Liver (tissue), 9 donors: ENCODE data around the gene RHPN2. TPM values are rescaled to one million over a fixed set of nuclear protein-coding genes. Genes with fewer than 3 reads are reported as not detected.

Experiments
- DNase-seq: peaks from one replicate; pipeline ENCODE4 v3.0.0-alpha.2; 2017; ENCODE audit warnings: low spot score
- H3K27ac ChIP-seq, 2 donors: one replicate each; pipeline ENCODE4 v1.7.0; 2013; ENCODE audit warnings: inconsistent platforms in 2 of 2, low read length in 2 of 2, control low read depth in 1 of 2, low read depth in 1 of 2, mild to moderate bottlenecking in 1 of 2
- H3K27me3 ChIP-seq, 4 donors: one replicate each; pipeline versions ENCODE4 v1.6.1 to v1.7.0; 2013; ENCODE audit warnings: low read length in 3 of 4, inconsistent platforms in 1 of 4, mild to moderate bottlenecking in 1 of 4, moderate library complexity in 1 of 4; ENCODE audit not compliant: control insufficient read depth in 4 of 4, insufficient read depth in 4 of 4
- H3K36me3 ChIP-seq, 4 donors: one replicate each; pipeline versions ENCODE4 v1.6.1 to v1.7.0; 2013; ENCODE audit warnings: low read length in 3 of 4, mild to moderate bottlenecking in 3 of 4, low read depth in 1 of 4, moderate library complexity in 1 of 4; ENCODE audit not compliant: control insufficient read depth in 4 of 4, insufficient read depth in 3 of 4
- H3K4me1 ChIP-seq, 4 donors: one replicate each; pipeline versions ENCODE4 v1.6.1 to v1.7.0; 2013; ENCODE audit warnings: low read length in 3 of 4, mild to moderate bottlenecking in 3 of 4, moderate library complexity in 1 of 4; ENCODE audit not compliant: control insufficient read depth in 4 of 4, insufficient read depth in 4 of 4
- H3K4me3 ChIP-seq, 3 donors: one replicate each; pipeline versions ENCODE4 v1.6.1 to v1.7.0; 2013; ENCODE audit warnings: low read length in 3 of 3, control low read depth in 1 of 3, low read depth in 1 of 3, mild to moderate bottlenecking in 1 of 3
- H3K9ac ChIP-seq, 2 donors: one replicate each; pipeline ENCODE4 v1.7.0; 2013; ENCODE audit warnings: low read length in 2 of 2, mild to moderate bottlenecking in 2 of 2, moderate library complexity in 2 of 2, control low read depth in 1 of 2, low read depth in 1 of 2
- H3K9me3 ChIP-seq, 4 donors: one replicate each; pipeline versions ENCODE4 v1.6.1 to v1.7.0; 2013; ENCODE audit warnings: low read length in 3 of 4; ENCODE audit not compliant: control insufficient read depth in 4 of 4
- EGR1 ChIP-seq, 2 donors: IDR thresholded peaks; 2 replicates each; pipeline ENCODE4 v1.6.1; 2016 to 2018; ENCODE audit warnings: antibody characterized with exemption in 2 of 2, low read depth in 2 of 2
- FOXA1 ChIP-seq: IDR thresholded peaks from 2 replicates; pipeline ENCODE4 v1.6.1; 2016; ENCODE audit warnings: antibody characterized with exemption
- FOXA2 ChIP-seq: IDR thresholded peaks from 2 replicates; pipeline ENCODE4 v1.6.1; 2016; ENCODE audit warnings: antibody characterized with exemption
- GABPA ChIP-seq, 2 donors: IDR thresholded peaks in 1 of 2; conservative IDR thresholded peaks in 1 of 2; 2 replicates each; pipeline ENCODE4 v1.6.1; 2016; ENCODE audit warnings: antibody characterized with exemption in 2 of 2, mild to moderate bottlenecking in 1 of 2, moderate library complexity in 1 of 2
- HNF4A ChIP-seq, 2 donors: conservative IDR thresholded peaks; 2 replicates each; pipeline ENCODE4 v1.6.1; 2016; ENCODE audit warnings: antibody characterized with exemption in 2 of 2, mild to moderate bottlenecking in 2 of 2
- HNF4G ChIP-seq: IDR thresholded peaks from 2 replicates; pipeline ENCODE4 v1.6.1; 2016; ENCODE audit warnings: antibody characterized with exemption
- JUND ChIP-seq, 2 donors: IDR thresholded peaks; 2 replicates each; pipeline ENCODE4 v1.6.1; 2016; ENCODE audit warnings: antibody characterized with exemption in 2 of 2
- NR2F2 ChIP-seq: IDR thresholded peaks from 2 replicates; pipeline ENCODE4 v1.6.1; 2016; ENCODE audit warnings: antibody characterized with exemption
- RAD21 ChIP-seq, 2 donors: IDR thresholded peaks; 2 replicates each; pipeline ENCODE4 v1.6.1; 2016; ENCODE audit warnings: antibody characterized with exemption in 2 of 2, mild to moderate bottlenecking in 2 of 2
- RXRA ChIP-seq, 2 donors: IDR thresholded peaks; 2 replicates each; pipeline ENCODE4 v1.6.1; 2017 to 2018; ENCODE audit warnings: antibody characterized with exemption in 2 of 2, mild to moderate bottlenecking in 1 of 2
- SP1 ChIP-seq: IDR thresholded peaks from 2 replicates; pipeline ENCODE4 v1.6.1; 2018; ENCODE audit warnings: antibody characterized with exemption, mild to moderate bottlenecking
- YY1 ChIP-seq: IDR thresholded peaks from 2 replicates; pipeline ENCODE4 v1.6.1; 2016; ENCODE audit warnings: antibody characterized with exemption, mild to moderate bottlenecking
- WGBS: extraction: QIAGEN DNeasy Blood & Tissue Kit; methylation state at CpG from one replicate; pipeline ENCODE4 v1.1.7; 2013; 5-methylcytosine and 5-hydroxymethylcytosine counted together
- polyA plus RNA-seq, 2 donors: library from polyadenylated mRNA; stranded (reverse) in 1 of 2; unstranded in 1 of 2; fragments of 200-250 nt in 1 of 2; fragments of >200 nt in 1 of 2; fragmentation: Nextera tagmentation in 1 of 2; extraction: Ambion mirVana in 1 of 2; gene quantifications; one replicate each; pipeline versions ENCODE4 v1.2.1 to v1.2.3, GENCODE V29; 2013 to 2015
- total RNA-seq, 2 donors: library from RNA; depleted of rRNA; stranded (reverse); fragments of >200 nt; gene quantifications; one replicate each; pipeline ENCODE4 v1.2.3, GENCODE V29; 2014
- TF ChIP-seq, protein P1 (sequence below): IDR thresholded peaks from 2 replicates; pipeline ENCODE4 v1.6.1; 2016; ENCODE audit warnings: antibody characterized with exemption
- TF ChIP-seq, protein P2 (sequence below): IDR thresholded peaks from 2 replicates; pipeline ENCODE4 v1.6.1; 2016; ENCODE audit warnings: antibody characterized with exemption
- TF ChIP-seq, protein P3 (sequence below): IDR thresholded peaks from 2 replicates; pipeline ENCODE4 v1.6.1; 2016; ENCODE audit warnings: antibody characterized with exemption, mild to moderate bottlenecking
- donor health status: healthy.
- donor health status: healthy.
- donor health status: healthy.
- donor health status: healthy.
- donor health status: healthy.

Gene RHPN2
- total and polyA plus RNA-seq, 4 donors: 7.6 to 31.5 (median 9.8) TPM

DNA sequence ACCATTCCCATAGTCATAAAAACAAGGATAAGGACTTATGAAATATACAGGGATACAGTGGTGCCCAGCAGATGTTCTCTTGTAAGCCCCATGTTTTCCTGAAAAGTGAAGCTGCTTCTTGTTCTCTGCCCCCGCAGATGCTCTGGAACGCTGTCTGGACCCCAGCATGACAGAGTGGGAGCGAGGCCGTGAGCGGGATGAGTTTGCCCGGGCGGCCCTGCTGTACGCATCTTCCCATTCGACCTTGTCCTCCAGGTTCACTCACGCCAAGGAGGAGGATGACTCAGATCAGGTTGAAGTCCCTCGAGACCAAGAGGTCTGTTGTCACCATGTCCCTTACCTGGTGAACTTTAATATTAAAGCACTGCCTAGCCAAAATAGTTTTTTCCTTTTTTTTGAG is 46.9 kb upstream of the RHPN2 start:
- Histone ChIP-seq H3K9ac (no peak overlapping the region), H3K27me3 (no peaks in the 10 kb centered on the region), H3K27ac (no peak overlapping the region), H3K36me3 (peaks cover 10 to 53% (median 32%) of the 10 kb centered on the region in 4 donors), H3K4me3 (no peak overlapping the region), H3K4me1 (peaks cover 0 to 24% (median 8%) of the 10 kb centered on the region in 4 donors), H3K9me3 (no peaks in the 10 kb centered on the region)
- DNase-seq: no peak
- WGBS: 94% methylated on average over 11 of the region's 11 CpGs
- TF ChIP-seq RAD21 (IDR thresholded peaks at IDR 0.05): no peak
- TF ChIP-seq EGR1 (IDR thresholded peaks at IDR 0.05; ENCODE audit: low read depth in 2 of 2): no peak
- no peak for TF ChIP-seq RXRA (IDR thresholded peaks at IDR 0.05)
- TF ChIP-seq, protein P1, sequence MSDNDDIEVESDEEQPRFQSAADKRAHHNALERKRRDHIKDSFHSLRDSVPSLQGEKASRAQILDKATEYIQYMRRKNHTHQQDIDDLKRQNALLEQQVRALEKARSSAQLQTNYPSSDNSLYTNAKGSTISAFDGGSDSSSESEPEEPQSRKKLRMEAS: no peak
- TF ChIP-seq GABPA (IDR thresholded peaks at IDR 0.05 in 1 of 2, conservative IDR thresholded peaks at IDR 0.05 in 1 of 2): no peak
- no peak for TF ChIP-seq FOXA1
- TF ChIP-seq, protein P2, sequence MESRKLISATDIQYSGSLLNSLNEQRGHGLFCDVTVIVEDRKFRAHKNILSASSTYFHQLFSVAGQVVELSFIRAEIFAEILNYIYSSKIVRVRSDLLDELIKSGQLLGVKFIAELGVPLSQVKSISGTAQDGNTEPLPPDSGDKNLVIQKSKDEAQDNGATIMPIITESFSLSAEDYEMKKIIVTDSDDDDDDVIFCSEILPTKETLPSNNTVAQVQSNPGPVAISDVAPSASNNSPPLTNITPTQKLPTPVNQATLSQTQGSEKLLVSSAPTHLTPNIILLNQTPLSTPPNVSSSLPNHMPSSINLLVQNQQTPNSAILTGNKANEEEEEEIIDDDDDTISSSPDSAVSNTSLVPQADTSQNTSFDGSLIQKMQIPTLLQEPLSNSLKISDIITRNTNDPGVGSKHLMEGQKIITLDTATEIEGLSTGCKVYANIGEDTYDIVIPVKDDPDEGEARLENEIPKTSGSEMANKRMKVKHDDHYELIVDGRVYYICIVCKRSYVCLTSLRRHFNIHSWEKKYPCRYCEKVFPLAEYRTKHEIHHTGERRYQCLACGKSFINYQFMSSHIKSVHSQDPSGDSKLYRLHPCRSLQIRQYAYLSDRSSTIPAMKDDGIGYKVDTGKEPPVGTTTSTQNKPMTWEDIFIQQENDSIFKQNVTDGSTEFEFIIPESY: no peak
- no peak for TF ChIP-seq SP1
- no peak for TF ChIP-seq JUND (IDR thresholded peaks at IDR 0.05)
- no peak for TF ChIP-seq HNF4A (conservative IDR thresholded peaks at IDR 0.05)
- TF ChIP-seq YY1: no peak
- TF ChIP-seq, protein P3, sequence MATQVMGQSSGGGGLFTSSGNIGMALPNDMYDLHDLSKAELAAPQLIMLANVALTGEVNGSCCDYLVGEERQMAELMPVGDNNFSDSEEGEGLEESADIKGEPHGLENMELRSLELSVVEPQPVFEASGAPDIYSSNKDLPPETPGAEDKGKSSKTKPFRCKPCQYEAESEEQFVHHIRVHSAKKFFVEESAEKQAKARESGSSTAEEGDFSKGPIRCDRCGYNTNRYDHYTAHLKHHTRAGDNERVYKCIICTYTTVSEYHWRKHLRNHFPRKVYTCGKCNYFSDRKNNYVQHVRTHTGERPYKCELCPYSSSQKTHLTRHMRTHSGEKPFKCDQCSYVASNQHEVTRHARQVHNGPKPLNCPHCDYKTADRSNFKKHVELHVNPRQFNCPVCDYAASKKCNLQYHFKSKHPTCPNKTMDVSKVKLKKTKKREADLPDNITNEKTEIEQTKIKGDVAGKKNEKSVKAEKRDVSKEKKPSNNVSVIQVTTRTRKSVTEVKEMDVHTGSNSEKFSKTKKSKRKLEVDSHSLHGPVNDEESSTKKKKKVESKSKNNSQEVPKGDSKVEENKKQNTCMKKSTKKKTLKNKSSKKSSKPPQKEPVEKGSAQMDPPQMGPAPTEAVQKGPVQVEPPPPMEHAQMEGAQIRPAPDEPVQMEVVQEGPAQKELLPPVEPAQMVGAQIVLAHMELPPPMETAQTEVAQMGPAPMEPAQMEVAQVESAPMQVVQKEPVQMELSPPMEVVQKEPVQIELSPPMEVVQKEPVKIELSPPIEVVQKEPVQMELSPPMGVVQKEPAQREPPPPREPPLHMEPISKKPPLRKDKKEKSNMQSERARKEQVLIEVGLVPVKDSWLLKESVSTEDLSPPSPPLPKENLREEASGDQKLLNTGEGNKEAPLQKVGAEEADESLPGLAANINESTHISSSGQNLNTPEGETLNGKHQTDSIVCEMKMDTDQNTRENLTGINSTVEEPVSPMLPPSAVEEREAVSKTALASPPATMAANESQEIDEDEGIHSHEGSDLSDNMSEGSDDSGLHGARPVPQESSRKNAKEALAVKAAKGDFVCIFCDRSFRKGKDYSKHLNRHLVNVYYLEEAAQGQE: no peak
- TF ChIP-seq HNF4G: no peak
- no peak for TF ChIP-seq NR2F2
- no peak for TF ChIP-seq FOXA2

DNA sequence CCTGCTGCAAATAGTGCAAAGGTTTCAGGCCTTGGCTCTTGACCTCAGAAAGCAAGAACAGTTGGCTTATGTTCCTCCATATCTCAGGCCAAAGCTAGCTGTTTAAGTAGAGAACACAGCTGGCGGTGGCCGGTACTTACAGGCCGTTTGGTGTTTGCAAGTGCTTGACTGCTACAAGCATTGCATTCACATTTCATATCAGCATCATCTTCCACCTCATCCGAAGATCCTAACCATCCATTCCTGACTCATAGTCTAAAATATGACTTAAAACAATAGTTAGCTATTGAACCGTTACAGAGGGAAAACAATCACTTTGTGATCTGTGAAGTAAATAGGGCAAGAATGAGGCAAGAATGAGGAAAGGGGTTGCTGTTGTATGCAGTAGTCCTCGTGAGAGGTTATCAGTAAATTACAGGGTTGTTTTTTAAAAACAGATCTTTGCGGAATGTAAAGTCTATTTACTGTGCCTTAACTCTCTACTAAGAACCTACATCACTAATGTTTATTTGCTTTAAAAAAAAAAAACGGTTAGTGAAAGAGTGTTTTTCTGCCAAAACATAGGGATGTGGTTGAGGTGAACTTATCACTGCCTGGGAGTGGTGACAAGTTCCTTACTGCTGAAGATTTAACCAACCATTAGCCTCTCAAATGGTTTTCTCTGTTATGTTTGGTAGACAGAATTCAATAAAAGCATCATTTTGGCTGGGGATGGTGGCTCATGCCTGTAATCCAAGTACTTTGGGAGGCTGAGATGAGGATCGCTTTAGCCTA is 45.6 kb upstream of the RHPN2 start:
- Histone ChIP-seq H3K27ac (no peak overlapping the region), H3K27me3 (no peaks in the 10 kb centered on the region), H3K36me3 (peaks cover 11 to 54% (median 30%) of the 10 kb centered on the region in 4 donors), H3K9me3 (no peaks in the 10 kb centered on the region), H3K4me3 (no peak overlapping the region), H3K9ac (no peak overlapping the region), H3K4me1 (peaks cover 0 to 24% (median 8%) of the 10 kb centered on the region in 4 donors)
- no peak for DNase-seq
- TF ChIP-seq, protein P3: no peak
- no peak for TF ChIP-seq FOXA1
- no peak for TF ChIP-seq NR2F2
- no peak for TF ChIP-seq FOXA2
- no peak for TF ChIP-seq RXRA (IDR thresholded peaks at IDR 0.05)
- 74% methylated on average over 9 of the region's 9 CpGs for WGBS
